Measurements from ENCODE around the gene MARK4. TPM values are rescaled to one million over a fixed set of nuclear protein-coding genes. Genes with fewer than 3 reads are reported as not detected.

Gene MARK4
- total and polyA plus RNA-seq, 8 donors: 8.8 to 120 (median 18.4) TPM

DNA sequence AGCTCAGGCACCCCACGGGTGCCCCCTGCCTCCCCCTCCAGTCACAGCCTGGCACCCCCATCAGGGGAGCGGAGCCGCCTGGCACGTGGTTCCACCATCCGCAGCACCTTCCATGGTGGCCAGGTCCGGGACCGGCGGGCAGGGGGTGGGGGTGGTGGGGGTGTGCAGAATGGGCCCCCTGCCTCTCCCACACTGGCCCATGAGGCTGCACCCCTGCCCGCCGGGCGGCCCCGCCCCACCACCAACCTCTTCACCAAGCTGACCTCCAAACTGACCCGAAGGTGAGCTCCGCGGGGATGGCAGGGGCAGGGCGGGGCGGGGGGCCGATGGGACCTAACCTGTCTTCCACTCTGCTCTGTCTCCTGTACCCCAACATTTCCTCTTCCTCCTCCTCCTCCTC, 46.6 kb downstream of the MARK4 start:
- WGBS, 5 donors: 88 to 97% (median 94%) methylated on average over 6 to 18 of the region's 18 CpGs
- Histone ChIP-seq H3K36me3 (peaks cover 7 to 86% (median 80%) of the 10 kb centered on the region in 4 donors), H3K27ac (no peak overlapping the region), H3K4me3 (no peak overlapping the region), H3K9me3 (peaks cover 0 to 10% (median 3%) of the 10 kb centered on the region in 4 donors), H3K4me1 (no peaks in the 10 kb centered on the region), H3K27me3 (no peaks in the 10 kb centered on the region)
- intact Hi-C loops (cut with DNase I; ENCODE audit: low total_unique reads): no loop called here
- TF ChIP-seq POLR2AphosphoS5 (IDR thresholded peaks at IDR 0.05) (no peak), EP300 (IDR thresholded peaks at IDR 0.05) (no peak), POLR2A (IDR thresholded peaks at IDR 0.05) (no peak)
- TF ChIP-seq, protein P1, sequence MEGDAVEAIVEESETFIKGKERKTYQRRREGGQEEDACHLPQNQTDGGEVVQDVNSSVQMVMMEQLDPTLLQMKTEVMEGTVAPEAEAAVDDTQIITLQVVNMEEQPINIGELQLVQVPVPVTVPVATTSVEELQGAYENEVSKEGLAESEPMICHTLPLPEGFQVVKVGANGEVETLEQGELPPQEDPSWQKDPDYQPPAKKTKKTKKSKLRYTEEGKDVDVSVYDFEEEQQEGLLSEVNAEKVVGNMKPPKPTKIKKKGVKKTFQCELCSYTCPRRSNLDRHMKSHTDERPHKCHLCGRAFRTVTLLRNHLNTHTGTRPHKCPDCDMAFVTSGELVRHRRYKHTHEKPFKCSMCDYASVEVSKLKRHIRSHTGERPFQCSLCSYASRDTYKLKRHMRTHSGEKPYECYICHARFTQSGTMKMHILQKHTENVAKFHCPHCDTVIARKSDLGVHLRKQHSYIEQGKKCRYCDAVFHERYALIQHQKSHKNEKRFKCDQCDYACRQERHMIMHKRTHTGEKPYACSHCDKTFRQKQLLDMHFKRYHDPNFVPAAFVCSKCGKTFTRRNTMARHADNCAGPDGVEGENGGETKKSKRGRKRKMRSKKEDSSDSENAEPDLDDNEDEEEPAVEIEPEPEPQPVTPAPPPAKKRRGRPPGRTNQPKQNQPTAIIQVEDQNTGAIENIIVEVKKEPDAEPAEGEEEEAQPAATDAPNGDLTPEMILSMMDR (IDR thresholded peaks at IDR 0.05): no peak
- DNase-seq: no peak

DNA sequence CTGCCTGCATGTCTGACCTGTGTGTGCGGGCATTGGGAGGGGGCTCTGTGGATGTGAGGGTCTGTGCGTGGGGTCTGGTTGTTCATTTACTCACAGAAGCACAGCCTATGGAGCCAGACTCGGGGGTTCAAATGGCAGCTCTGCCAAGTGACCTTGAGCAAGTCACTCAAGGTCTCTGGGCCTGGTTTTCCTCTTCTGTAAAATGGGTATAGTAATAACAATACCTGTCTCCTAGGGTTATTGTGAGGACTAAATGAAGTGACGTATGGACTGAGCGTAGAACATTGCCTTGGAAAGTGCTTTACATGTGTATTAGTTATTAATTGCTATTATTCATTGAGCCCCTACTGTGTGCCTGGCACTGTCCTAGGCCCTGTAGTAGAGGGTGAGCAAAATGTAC, 47.2 kb downstream of the MARK4 start:
- no peak for DNase-seq
- 94 to 97% (median 94%) methylated on average over 4 to 5 of the region's 5 CpGs for WGBS, 5 donors
- Histone ChIP-seq H3K4me3 (no peak overlapping the region), H3K36me3 (peaks cover 7 to 85% (median 79%) of the 10 kb centered on the region in 4 donors), H3K4me1 (no peaks in the 10 kb centered on the region), H3K9me3 (peaks cover 0 to 4% (median under 1%) of the 10 kb centered on the region in 4 donors), H3K27me3 (no peaks in the 10 kb centered on the region), H3K27ac (no peak overlapping the region)
- intact Hi-C loops (cut with DNase I; ENCODE audit: low total_unique reads): no loop called here
- no peak for TF ChIP-seq POLR2AphosphoS5 (IDR thresholded peaks at IDR 0.05)
- TF ChIP-seq, protein P1 (IDR thresholded peaks at IDR 0.05): no peak
- no peak for TF ChIP-seq POLR2A (IDR thresholded peaks at IDR 0.05)
- no peak for TF ChIP-seq EP300 (IDR thresholded peaks at IDR 0.05)

DNA sequence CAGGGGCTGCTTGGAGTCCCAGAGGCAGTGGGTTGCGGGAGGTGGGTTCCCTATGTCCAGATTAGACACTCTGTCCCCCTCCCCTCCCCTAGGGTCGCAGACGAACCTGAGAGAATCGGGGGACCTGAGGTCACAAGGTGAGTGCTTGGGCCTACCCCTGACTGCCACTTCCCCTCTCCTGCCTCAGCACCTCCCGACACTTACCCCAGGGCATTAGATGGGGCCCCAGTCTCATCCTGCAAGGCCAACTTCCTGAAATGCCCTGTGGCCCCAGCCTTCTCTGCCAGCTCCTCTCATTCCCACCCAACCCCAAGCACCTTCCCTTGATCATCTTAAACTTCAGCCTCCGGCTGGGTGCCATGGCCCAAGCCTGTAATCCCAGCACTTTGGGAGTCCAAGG, 48.6 kb downstream of the MARK4 start:
- Histone ChIP-seq H3K27ac (no peak overlapping the region), H3K36me3 (peaks cover 7 to 72% (median 65%) of the 10 kb centered on the region in 4 donors), H3K4me1 (no peaks in the 10 kb centered on the region), H3K9me3 (no peaks in the 10 kb centered on the region), H3K27me3 (no peaks in the 10 kb centered on the region), H3K4me3 (no peak overlapping the region)
- WGBS, 5 donors: 80 to 93% (median 92%) methylated on average over 5 to 6 of the region's 6 CpGs
- no peak for DNase-seq
- intact Hi-C loops (cut with DNase I; ENCODE audit: low total_unique reads): no loop called here
- TF ChIP-seq POLR2AphosphoS5 (IDR thresholded peaks at IDR 0.05) (no peak), EP300 (IDR thresholded peaks at IDR 0.05) (no peak), POLR2A (IDR thresholded peaks at IDR 0.05) (no peak)
- TF ChIP-seq, protein P1 (IDR thresholded peaks at IDR 0.05): no peak

DNA sequence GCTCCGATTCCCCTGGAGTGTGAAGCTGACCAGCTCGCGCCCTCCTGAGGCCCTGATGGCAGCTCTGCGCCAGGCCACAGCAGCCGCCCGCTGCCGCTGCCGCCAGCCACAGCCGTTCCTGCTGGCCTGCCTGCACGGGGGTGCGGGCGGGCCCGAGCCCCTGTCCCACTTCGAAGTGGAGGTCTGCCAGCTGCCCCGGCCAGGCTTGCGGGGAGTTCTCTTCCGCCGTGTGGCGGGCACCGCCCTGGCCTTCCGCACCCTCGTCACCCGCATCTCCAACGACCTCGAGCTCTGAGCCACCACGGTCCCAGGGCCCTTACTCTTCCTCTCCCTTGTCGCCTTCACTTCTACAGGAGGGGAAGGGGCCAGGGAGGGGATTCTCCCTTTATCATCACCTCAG, 51.3 kb downstream of the MARK4 start:
- Histone ChIP-seq H3K27ac (no peak overlapping the region), H3K9me3 (no peaks in the 10 kb centered on the region), H3K4me3 (no peak overlapping the region), H3K27me3 (peaks cover 0 to 9% (median 0%) of the 10 kb centered on the region in 3 donors), H3K4me1 (peaks cover 0 to 8% (median 0%) of the 10 kb centered on the region in 4 donors), H3K36me3 (peaks cover 7 to 46% (median 41%) of the 10 kb centered on the region in 4 donors)
- intact Hi-C loops (cut with DNase I; ENCODE audit: low total_unique reads): no loop called here
- TF ChIP-seq, protein P1 (IDR thresholded peaks at IDR 0.05): no peak
- TF ChIP-seq POLR2AphosphoS5 (IDR thresholded peaks at IDR 0.05) (no peak), POLR2A (IDR thresholded peaks at IDR 0.05) (no peak), EP300 (IDR thresholded peaks at IDR 0.05) (no peak)
- WGBS, 5 donors: 92 to 95% (median 93%) methylated on average over 7 to 27 of the region's 27 CpGs
- DNase-seq: no peak
